Measurements from ENCODE around the gene KIRREL3.

The KIRREL3 gene

GRCh38 chr11:126548581-126549550 lies 451.7 kb downstream of the KIRREL3 start:
- no peak for DNase-seq

GRCh38 chr11:126547691-126548090 lies 452.9 kb downstream of the KIRREL3 start:
- no peak for DNase-seq

GRCh38 chr11:126547161-126547560 lies 453.4 kb downstream of the KIRREL3 start:
- no peak for DNase-seq

- no peak for DNase-seq
Measured at GRCh38 chr11:126546694-126547093, 453.9 kb downstream of the KIRREL3 start.

- DNase-seq: no peak
Measured at GRCh38 chr11:126546191-126546590, 454.4 kb downstream of the KIRREL3 start.

GRCh38 chr11:126545057-126545555 lies 455.5 kb downstream of the KIRREL3 start:
- no peak for DNase-seq

GRCh38 chr11:126544108-126545056 lies 456.2 kb downstream of the KIRREL3 start:
- peak; percentile 80 for DNase-seq

GRCh38 chr11:126543691-126544090 lies 456.9 kb downstream of the KIRREL3 start:
- no peak for DNase-seq

- DNase-seq: no peak
Measured at GRCh38 chr11:126542334-126543015, 458.1 kb downstream of the KIRREL3 start.

- DNase-seq: peak; percentile 69
Measured at GRCh38 chr11:126538071-126538470, 462.5 kb downstream of the KIRREL3 start.

- DNase-seq: no peak
Measured at GRCh38 chr11:126537492-126537891, 463.1 kb downstream of the KIRREL3 start.

GRCh38 chr11:126534141-126534805 lies 466.3 kb downstream of the KIRREL3 start:
- DNase-seq: no peak

- no peak for DNase-seq
Measured at GRCh38 chr11:126533560-126533959, 467.0 kb downstream of the KIRREL3 start.

GRCh38 chr11:126530416-126530815 lies 470.2 kb downstream of the KIRREL3 start:
- no peak for DNase-seq

GRCh38 chr11:126529037-126529436 lies 471.5 kb downstream of the KIRREL3 start:
- DNase-seq: no peak

GRCh38 chr11:126528075-126528474 lies 472.5 kb downstream of the KIRREL3 start:
- DNase-seq: no peak

GRCh38 chr11:126527651-126528050 lies 472.9 kb downstream of the KIRREL3 start:
- DNase-seq: no peak

- DNase-seq: no peak
Measured at GRCh38 chr11:126526471-126526870, 474.1 kb downstream of the KIRREL3 start.

GRCh38 chr11:126525702-126526101 lies 474.9 kb downstream of the KIRREL3 start:
- no peak for DNase-seq

GRCh38 chr11:126525216-126525615 lies 475.4 kb downstream of the KIRREL3 start:
- no peak for DNase-seq

GRCh38 chr11:126523441-126524205 lies 476.9 kb downstream of the KIRREL3 start:
- DNase-seq: no peak
